NOMO-1 (cell line): ENCODE results near the gene ELOVL2.
"Not testable (repeated sequence)": the region's sequence is repeated elsewhere in the genome, so short reads cannot be mapped to it uniquely, and the experiment has no call there.

ENCODE experiments used
- DNase-seq, 2 experiments: peaks; one replicate each; lab custom pipeline; 2025; ENCODE audit not compliant: unreplicated experiment in 2 of 2; lab: John Stamatoyannopoulos, UW

The ELOVL2 gene

DNA sequence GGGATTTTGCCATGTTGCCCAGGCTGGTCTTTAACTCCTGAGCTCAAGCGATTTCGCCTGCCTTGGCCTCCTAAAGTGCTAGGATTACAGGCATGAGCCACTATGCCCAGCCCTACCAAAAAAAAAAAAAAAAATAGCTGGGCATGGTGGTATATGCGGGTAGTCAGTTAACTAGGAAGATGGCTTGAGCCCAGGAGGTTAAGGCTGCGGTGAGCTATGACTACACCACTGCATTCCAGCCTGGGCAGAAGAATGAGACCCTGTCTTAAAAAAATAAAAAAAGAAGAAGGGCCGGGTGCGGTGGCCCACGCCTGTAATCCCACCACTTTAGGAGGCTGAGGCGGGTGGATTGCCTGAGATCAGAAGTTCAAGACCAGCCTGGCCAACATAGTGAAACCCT lies 50.2 kb downstream of the ELOVL2 start:
- DNase-seq, result no peak

DNA sequence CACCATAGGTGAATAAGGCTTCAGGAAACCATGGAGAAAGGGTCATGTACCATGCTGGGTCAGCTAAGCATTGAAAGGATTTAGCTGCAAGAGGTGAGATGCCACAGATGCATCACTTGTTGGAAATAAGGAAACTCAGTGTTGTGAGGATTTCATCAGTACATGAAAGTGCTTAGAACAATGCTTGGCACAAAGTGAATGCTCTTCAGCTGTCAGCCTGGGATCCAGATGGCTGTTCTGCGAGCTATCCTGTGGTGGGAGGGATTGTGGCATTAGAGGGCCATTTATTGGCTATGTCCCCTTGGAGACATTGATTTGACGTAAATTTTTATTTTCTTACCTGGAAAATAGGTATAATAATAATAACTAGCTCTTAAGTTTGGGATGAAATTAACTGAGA lies 53.0 kb downstream of the ELOVL2 start:
- no peak for DNase-seq

DNA sequence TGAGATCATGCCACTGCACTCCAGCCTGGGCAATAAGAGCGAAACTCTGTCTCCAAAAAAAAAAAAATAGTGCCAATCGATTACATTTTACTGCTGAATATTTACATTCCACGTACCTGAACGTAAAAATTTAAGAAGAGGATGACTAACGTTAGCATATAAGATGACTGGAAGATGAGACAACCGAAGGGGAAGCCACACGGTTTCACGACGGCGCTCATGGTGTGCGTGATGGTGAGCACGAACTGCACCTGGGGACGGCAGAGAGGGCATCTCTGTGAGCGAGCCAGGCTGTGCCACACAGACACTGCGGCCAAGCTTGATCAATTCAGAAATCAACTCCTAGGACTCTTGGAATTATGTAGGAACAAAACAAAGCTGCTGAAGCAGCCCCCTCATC lies 54.5 kb downstream of the ELOVL2 start:
- no peak for DNase-seq

DNA sequence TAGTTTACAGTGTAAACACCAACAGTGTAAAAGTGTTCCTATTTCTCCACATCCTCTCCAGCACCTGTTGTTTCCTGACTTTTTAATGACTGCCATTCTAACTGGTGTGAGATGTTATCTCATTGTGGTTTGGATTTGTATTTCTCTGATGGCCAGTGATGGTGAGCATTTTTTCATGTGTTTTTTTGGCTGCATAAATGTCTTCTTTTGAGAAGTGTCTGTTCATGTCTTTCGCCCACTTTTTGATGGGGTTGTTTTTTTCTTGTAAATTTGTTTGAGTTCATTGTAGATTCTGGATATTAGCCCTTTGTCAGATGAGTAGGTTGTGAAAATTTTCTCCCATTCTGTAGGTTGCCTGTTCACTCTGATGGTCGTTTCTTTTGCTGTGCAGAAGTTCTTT lies 59.1 kb downstream of the ELOVL2 start:
- not testable (repeated sequence) for DNase-seq

DNA sequence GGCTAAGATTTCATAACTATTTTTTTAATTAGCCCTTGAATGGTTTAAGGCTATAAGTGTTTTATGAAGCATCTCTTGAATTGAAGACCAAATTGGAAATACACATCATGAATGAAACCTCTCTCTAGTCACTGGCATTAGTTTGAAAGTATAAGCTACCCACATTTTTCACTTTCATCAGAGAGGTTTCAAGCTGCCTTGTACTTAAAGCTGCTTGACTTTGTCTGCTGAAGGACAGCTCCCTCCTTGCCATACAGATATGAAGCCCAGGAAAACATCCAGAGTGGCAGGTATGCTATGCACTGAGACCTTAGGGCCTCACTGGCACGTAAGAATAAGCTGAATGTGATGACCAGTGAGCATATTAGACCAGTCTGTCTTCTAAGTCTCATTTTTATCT lies 62.7 kb downstream of the ELOVL2 start:
- no peak for DNase-seq

DNA sequence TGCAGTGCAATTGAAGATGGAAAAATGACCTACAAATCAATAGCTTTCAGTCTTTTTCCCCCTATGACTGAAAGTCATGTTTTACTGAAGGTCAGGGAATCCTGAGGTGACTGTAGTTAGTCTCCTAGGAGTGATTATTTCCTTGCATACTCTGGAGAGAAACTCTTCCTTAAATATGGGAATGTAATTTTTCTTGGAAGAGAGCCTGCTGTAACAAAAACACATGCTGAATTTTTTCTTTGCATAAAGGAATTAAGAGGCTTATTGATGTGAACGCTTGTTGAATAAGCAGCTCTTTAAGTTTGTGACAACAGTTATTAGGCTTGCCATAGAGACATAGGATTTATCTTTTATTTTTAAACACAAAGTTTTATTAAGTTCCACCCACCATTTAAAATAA lies 64.5 kb downstream of the ELOVL2 start:
- DNase-seq, result no peak

DNA sequence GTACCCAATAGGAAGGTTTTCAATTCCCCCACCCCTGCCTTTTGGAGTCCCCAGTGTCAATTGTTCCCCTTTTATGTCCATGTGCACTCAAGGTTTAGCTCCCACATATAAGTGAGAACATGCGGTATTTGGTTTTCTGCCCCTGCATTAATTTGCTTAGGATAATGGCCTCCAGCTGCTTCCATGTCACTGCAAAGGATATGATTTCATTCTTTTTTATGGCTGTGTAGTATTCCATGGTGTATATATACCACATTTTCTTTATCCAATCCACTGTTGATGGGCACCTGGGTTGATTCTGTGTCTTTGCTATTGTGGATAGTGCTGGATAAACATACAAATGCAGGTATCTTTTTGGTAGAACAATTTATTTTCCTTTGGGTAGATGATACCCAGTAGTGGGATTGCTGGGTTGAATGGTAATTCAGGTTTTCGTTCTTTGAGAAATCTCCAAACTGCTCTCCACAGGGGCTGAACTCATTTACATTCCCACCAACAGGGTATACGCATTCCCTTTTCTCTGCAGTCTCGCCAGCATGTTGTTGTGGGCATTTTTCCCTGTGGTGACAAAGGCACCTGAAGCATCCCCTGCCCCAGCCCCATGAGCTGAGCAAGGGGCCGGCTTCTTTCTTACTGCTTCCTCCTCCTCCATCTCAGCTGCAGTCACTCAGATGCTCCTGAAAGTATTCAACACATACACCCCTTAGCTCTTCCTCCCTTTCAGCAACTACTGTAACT lies 66.7 kb downstream of the ELOVL2 start:
- no peak for DNase-seq

DNA sequence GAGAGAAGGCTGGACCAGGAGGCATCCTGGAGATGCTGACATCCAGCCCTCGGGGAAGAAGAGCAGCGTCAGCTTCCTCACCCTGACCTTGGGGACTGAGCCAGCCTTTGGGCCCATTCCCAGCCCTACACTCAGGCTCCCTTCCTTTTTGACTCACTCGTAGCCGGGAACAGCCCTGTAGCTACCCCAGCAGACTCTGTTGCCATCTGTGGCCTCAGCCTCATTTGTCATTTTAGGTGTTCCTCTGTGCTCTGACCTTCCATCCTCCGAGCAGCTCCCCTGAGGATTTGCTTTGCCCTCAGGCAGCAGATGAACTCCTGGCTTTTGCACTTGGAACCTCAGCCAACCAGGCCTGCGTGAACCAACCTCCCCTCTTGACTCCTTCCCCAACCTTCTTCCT lies 67.5 kb downstream of the ELOVL2 start:
- DNase-seq, result no peak

DNA sequence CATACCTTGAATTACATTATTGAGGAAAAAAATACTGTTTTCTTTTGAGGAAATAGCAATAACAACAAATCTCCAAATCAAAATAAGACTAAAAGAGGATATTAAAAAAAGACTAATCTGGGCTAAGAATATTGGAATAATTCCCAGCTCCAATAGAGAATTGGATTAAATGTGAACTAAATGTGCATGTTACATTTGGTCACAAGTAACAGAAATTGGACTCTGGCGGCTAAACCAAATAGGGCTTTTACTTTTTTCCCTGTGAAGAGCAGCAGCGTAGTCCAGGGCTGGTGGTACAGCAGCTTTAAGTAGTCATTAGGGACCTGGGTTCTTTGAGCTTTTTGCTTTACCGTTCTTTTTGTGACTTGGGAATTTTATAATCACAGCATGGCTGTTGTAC lies 71.9 kb downstream of the ELOVL2 start:
- no peak for DNase-seq

DNA sequence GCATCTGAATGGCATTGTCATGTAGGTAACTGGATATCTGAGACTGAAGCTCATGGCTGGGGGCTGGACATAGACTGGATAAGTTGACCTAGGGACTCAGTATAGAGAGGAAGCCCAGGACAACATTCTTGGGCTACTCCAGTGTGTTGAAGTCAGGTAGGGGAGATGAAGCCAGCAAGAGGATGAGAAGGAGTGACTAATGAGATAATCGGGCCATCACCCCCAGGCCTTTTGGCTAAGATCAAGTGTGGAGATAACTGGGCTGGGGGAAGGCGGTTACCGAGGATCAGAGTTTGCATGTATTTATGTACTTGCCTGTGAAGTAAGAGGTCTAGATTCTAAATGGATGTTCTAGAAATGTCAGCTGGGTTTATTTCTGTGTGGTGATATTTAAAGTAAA lies 73.4 kb downstream of the ELOVL2 start:
- no peak for DNase-seq

DNA sequence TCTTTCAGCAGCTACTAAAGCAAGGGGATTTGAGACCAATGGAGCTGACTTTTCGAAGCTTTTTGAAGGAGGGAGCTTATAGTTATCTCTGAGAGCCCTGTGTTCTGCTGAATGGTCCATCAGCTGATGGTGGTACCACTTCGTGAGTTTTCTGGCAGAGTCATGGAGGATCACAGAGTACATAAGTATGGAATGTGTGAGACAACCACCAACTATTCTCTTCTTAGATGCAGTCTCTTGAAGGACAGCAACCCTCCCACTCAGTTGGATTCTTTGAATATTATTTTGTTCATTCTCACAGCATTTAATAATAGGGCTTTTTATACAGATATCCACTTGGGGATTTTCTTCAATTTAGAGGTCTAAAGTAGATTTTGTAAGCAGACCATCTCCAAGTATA lies 75.3 kb downstream of the ELOVL2 start:
- DNase-seq, result no peak

DNA sequence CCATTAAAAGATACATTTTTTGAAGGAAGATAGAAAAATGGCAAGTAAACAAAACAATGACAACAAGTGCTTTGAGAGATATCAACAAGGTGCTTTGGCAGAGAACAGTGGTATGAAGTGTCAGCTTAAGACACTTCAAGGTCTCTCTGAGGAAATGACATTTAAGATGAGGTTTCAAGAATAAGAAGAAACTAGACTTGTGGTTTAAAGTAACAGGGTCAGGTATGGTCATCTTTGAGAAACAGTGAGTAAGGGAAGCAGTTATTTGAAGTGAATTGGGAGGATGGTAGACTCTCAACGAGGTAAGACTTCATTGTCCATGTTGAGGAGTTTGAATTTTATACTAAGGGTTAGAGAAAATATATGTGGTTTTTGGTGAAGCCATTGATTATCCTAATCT lies 79.4 kb downstream of the ELOVL2 start:
- no peak for DNase-seq

DNA sequence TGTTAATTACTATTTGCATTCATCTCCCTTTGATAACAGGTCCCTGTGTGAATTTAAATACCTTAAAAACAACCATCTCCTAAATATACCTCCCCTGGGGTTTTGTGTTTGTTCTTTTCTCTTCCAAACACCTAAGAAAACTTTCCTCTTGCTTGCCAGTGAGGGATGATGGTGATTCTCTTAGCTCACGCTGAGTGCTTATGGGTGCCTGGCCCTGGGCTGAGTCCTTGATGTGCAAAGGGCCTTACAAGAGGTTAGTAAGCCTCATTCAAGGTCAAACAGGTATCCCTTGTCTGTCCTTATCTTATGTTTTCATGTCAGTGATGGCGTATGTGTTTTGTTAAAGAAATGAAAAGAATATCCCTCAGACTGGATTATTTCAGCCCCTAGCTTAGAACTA lies 81.0 kb downstream of the ELOVL2 start:
- no peak for DNase-seq

DNA sequence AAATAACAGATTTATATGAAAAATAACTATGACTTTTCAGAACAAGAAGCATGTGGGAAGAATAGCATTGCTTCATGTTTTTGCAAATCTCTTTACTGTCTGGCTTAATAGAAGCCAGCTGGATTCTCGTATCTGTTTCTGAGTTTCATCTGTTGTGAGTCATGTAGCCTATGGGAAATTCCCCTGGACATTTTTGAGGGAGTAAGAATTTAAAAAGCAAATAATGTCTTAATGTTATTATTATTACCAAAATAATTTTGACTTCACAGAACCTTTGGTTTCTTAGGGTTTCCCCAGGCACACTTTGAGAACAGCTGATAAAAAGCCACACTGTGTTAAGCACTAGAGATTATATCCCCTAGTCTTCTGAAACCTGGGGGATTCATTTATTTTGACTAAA lies 81.4 kb downstream of the ELOVL2 start:
- no peak for DNase-seq

DNA sequence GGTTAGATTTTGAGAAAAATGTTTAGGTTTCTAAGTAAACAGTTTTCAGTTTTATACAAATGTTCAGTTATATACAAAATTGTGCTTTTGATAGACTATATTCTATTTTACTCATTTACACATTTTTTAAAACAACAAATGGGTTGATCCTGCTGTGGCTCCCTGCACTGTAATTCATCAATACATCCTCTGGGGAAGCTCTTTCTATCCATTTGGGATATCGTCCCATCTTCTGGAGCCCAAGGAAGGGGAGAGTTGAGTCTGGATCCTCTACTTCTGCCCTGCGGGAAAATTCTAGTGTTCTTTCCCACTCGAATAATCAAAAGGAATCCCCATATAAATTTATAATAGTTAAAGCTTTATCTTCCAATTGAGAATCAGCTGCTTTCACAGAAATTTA lies 82.3 kb downstream of the ELOVL2 start:
- no peak for DNase-seq

DNA sequence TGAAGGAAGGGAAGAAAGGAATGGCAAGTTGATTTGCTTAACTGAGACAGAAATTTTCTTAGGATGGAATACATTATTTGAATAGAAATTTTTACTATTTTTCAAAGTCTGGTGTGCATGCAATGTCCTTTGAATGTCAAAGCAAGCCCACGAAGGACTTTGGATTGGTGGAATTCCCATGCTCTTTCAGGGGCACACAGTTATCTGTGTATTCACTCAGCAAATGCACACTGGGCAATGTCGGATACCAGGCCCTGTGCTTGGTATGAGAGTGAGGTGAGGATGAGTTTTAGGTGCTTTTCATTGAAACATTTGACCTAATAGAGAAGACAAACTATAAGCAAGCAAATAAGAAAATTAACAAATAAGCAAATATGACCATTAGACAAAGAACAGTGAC lies 83.9 kb downstream of the ELOVL2 start:
- DNase-seq, result no peak

DNA sequence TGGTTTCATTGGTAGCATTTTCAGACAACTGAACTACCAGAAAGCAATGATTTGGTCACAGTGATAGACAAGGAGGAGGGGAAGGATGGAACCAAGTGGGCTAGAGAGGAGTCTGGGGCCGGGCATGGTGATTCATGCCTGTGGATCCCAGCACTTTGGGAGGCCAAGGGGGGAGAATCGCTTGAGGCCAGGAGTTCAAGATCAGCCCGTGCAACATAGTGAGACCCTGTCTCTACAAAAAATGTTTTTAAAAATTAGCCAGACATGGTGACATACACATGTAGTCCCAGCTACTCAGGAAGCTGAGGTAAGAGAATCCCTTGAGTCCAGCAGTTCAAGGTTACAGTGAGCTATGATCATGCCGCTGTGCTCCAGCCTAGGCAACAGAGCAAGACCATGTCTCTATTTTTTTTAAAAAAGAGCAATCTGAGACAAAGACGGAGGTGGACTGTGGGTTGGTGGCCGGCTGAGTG lies 86.7 kb downstream of the ELOVL2 start:
- no peak for DNase-seq

DNA sequence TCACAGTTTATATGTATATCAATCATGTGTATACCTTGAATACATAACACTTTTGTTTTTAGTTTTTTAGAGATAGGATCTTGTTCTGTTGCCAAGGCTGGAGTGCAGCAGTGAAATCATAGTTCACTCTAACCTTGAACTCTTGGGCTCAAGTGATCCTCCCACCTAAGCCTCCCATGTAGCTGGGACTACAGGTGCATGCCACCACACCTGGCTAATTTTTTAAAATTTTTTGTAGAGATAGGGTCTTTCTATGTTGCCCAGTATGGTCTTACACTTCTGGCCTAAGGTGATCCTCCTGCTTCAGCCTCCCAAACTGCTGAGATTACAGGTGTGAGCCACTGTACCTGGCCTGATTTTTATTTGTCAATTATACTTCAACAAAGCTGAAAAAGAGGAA lies 87.3 kb downstream of the ELOVL2 start:
- DNase-seq, result no peak

DNA sequence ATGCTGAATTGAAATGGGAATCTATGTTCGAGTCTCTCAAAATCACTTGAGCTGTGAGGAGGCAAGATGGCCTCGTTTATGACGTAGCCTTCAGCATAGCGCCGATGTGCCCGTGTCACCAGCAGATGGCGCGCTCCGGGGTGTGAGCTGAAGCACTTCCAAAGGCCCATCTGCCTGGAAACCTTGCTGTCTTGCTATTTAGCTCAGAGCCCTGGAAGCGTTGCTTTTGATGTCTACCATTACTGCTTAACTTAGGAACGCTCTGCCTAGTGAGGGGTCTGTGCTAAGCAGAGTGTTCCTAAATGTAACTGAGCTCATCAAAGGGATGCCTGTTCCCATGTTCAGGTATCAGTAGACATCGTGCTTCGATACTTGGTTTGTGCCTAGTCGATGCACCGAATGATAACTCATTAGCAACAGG lies 89.5 kb downstream of the ELOVL2 start:
- peak; percentile 13 to 29 for DNase-seq

DNA sequence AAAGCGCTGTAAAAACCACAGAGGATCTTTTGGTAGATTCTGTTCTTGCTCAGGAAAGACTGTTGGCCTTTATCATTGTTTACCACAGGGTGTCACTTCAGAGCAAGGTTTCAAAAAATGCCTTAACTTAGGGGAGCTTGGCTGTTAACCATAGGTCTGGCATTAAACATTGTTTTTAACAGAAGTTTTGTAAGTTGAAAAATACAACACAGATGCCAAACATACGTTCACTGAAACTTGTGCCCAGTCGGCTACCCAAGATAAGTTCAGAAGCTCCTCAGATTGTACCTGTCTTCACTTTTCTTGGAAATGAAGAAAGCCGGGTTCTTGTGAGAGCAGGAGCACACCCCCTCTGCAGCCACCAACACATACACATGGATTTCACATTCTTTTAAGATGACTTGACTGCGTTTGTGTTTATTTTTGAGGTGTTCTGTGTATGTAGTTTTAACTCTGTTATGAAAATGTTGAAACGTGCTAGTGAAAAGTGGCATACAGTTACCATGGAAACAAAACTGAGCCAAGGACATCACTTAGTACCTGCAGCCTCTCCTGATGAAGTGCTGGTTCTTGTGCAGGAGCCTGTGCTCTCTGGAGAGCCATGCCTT lies 92.3 kb downstream of the ELOVL2 start:
- DNase-seq, result no peak

DNA sequence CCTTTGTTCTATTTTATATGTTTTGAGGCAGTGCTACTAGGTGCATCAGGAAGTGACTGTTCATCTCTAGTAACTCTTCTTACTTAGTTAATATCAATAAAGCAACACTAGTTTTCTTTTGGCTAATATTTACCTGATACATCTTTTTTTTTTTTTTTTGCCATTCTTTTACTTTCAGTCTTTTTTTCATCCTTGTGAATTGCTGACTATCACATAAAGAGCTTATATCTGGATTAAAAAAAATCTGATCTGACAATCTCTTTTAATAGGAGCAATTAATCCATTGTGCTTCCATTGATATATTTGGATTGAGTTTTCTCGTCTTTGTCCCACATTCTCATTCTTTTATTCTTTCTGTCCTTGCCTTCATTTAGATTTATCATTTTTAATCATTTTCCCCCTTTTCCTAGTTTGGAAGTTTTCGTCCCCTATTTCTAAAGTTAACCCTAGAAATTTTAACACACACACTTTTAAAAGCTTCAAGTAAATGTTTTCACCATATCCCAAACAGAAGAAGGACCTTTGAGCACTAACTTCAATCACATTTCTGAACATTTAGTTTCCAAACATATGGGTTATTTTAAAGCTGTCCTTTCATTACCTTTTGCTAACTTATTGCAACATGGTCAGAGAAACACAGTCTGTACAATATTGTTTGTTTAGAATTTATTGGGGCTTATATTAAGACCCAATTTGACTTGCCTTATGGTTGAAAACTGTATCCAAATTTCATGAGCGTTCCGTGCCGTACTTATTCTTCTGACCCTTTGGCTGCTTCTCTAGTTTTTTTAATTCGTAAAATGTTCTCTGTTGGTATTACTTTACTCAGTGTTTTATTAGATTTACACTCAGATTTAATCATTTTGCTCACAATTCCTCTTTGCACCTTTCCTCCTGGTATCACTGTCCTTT lies 94.3 kb downstream of the ELOVL2 start:
- no peak for DNase-seq

DNA sequence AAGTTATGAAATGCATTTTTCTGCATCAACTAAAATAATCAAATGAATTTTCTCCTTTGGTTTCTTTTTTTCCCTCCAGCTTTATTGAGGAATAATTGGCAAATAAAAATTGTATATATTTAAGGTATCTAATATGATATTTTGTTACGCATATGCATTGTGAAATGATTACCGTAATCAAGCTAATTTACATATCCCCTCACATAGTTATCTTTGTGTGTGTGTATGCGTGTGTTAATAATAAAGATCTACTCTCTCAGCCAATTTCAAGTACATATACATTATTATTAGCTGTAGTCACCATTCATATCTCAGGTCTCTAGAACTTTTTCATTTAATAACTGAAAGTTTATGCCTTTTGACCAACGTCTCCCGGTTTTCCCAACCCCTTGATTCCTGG lies 96.1 kb downstream of the ELOVL2 start:
- no peak for DNase-seq
